RPMI7951 (cell line): ENCODE measurements around the gene PDIA6. TPM values are rescaled to one million over a fixed set of nuclear protein-coding genes. Genes with fewer than 3 reads are reported as not detected.
A peak's percentile ranks its signal among the peaks of the same experiment; 100 is the strongest.

Experiments
- DNase-seq: peaks from one replicate; pipeline ENCODE4 v3.0.0-alpha.2; 2012; ENCODE audit warnings: low read depth
- total RNA-seq: library from RNA; depleted of rRNA; stranded (reverse); fragments of >200 nt; shearing (Covaris generic); gene quantifications from 2 replicates; pipeline ENCODE4 v1.2.3, GENCODE V29; 2014

PDIA6 gene
- total RNA-seq, 1 experiment from 2014 or later = 538 TPM

GRCh38 chr2:10764096-10764785, 48.3 kb downstream of the PDIA6 start:
- no peak for DNase-seq

DNA sequence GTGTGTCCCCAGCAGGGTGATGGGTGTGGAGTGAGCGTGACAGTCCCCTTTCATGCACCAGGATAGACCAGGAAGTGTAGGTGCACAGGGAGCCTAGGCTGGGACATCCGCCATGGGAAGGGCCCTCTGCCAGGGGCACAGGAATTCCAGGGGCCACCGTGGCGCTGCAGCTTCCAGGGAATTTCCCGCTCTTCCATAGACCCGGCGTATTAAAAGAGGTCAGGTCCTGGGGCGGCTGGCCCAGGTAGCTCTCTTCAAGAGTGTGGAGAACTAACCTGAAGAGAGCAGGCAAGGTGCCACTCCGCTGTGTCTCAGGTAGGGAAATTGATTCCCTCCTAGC, 49.2 kb downstream of the PDIA6 start:
- DNase-seq = no peak

DNA sequence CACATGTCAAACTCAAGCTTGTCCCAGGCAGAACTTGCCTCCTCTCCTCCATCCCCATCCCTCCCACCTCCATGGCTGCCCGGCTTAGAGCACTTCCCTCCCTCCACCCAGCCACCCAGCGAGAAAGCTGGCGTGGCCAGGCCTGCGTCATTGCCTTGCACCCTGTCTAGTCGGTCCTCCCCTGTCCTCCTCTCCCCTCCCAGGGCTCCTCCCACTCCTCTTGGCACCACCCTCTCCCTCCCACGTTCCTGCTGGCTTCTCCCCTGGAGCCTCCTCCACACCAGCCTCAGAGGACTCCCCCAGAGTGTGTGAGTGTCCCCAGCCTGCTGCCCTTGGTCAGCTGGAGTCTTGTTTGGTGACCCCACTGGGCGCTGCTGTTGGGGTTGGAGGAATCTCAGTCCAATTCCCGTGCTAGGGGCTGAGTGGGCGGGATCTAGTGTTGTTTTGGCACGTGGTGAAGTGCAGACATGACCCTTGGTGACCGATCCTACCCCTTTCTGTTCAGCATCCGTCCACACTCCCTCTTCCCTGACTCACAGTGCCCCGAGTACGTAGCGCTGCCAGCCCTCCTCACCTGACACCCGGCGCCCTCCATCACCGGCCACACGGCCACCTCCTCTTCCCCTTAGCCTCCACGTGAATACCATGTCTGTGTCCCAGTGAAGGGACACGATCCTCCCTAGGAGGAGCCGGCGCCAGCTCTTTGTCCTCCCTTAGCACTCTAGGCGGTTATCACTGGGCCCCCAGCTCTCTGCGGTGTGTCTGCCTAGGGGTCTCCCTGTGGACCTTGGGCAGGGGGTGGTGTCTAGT, 49.7 kb downstream of the PDIA6 start:
- peak; percentile 37 for DNase-seq

- no peak for DNase-seq
Measured at GRCh38 chr2:10761591-10761990, 51.0 kb downstream of the PDIA6 start.

- no peak for DNase-seq
Measured at GRCh38 chr2:10760794-10761504, 51.6 kb downstream of the PDIA6 start.

DNA sequence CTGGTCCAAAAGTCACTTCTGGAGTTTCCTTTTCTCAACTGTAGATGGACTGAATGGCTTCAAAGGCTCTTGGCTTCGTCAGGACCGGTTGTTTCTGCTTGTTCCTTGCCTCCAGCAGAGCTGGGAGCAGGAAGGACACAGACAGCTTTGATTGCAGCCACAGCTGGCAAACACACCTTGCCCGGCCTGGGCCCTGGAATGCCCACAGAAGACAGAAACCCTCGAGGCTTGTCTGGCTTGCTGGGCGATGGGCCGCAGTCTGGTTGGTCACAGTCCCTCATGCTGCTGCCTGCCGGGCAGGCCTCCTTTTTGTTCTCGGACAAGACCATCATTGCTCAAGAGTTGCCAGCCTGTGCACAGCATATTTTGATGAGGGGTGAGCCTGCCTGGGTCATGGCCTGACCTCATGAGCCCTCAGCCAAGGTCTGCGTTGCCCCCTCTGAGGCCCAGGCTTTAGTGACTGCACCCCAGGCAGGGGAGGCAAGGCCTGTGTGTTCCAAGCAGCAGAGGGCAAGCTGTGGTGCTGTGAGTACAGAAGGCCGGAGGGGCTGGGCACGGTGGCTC, 53.4 kb downstream of the PDIA6 start:
- DNase-seq = no peak

- no peak for DNase-seq
Measured at GRCh38 chr2:10757814-10758286, 54.7 kb downstream of the PDIA6 start.

DNA sequence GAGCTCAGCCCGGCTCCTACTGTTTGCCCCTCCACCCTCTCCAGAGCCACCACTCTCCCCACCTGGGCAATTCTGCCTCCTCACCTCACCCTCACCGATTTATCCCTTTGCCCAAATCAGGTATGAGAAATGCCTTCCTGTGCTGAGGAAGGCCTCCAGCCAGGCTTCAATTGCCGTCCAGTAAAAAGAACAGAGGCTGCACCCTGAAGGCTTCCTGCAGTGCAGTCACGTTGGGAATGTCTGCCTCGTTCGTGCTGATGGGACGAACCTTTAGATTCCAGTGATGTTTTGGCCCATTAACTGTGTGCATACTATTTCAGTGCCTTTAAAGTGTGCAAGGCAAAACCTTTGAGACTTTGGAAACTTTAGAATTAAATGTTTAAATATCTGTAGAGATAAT, 57.0 kb downstream of the PDIA6 start:
- DNase-seq = no peak

DNA sequence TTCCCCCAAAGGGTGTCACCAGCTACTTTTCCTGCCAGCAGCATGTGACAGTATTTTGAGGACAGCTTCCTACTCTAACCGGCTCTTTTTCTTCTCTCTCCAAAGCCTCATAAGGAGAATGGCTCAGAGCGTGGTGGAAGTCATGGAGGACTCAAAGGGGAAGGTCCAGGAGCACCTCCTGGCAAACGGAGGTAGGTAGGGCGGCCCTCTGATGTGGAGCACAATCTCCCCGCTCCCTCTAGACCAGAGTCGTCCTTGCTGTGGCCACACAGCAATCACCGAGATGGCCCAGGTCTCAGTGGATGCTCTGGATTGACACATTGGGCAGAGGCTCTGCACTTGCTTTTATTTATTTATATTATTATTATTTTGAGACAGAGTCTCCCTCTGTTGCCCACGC, 58.7 kb downstream of the PDIA6 start:
- no peak for DNase-seq

DNA sequence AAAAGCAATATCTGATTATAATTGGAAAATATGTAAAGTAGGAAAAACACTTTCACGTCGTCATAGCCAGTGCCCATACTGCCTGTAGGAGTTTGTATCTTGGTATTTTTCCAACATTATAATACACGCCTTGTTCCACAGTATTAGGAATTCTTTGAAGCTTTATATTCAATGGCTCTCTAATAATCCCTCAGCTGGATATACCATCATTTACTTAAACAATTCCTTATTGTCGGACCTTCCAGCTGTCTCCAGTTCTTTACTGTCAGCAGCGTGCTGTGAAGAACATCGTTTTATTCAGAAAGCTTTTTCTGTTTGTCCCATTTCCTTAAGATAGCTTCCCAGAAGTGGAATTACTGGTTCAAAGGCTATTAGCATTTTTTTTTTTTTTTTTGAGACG, 59.4 kb downstream of the PDIA6 start:
- DNase-seq = no peak

DNA sequence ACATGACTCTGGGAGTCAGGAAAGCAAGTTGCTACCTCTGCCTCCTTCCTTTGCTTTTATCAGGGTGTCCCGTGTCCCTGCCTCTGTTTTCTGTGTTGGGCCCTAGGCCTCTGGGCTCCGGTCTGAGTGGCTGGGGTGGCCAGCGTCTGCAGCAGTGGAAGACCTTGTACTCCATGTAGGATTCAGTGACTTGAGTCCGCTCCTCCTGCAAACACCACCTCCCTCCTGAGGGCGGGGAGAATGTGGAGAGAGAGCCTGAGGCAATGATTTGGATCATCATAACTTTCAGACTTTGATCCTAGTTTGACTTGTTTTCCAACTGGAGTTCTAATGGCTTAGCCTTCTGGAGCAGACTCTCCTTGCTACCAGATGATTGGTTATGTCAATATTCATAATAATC, 60.3 kb downstream of the PDIA6 start:
- DNase-seq = no peak

- DNase-seq = no peak
Measured at GRCh38 chr2:10750610-10751009, 62.0 kb downstream of the PDIA6 start.

- no peak for DNase-seq
Measured at GRCh38 chr2:10742666-10743065, 69.9 kb downstream of the PDIA6 start.

GRCh38 chr2:10741139-10741538, 71.4 kb downstream of the PDIA6 start:
- DNase-seq = no peak

- DNase-seq = no peak
Measured at GRCh38 chr2:10740226-10740625, 72.4 kb downstream of the PDIA6 start.

GRCh38 chr2:10738192-10738591, 74.4 kb downstream of the PDIA6 start:
- no peak for DNase-seq

GRCh38 chr2:10733980-10734379, 78.6 kb downstream of the PDIA6 start:
- DNase-seq = no peak

DNA sequence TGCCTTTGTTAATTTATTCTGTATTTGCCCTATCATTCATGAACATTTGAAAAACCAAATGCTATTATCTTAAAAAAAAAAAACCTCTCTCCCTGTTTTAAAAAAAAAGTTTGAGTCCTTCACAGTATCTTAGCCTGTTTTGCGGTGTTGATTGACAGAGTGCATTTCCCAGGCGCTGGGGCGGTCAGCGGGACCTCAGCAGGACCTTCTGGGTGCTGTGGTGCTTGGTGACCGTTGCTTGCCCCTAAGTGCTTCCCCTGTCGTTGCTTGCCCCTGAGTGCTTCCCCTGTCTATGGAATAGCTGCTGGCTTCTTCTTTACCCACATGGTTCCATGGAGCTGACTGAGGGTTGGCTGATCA, 79.0 kb downstream of the PDIA6 start:
- no peak for DNase-seq
